CD8-positive, alpha-beta memory T cell (primary cell): Measurements from ENCODE around the gene DNAJC15. TPM values are rescaled to one million over a fixed set of nuclear protein-coding genes. Genes with fewer than 3 reads are reported as not detected.

Experiments used
- CTCF ChIA-PET: fragments of 350-600 bp; sonication (Branson Sonifier 250); formaldehyde crosslinking; loops from one replicate; lab custom pipeline; 2021; ENCODE audit warnings: antibody characterized with exemption; lab: Charles Lee
- POLR2A ChIA-PET: fragments of 350-600 bp; sonication (Branson Sonifier 250); formaldehyde crosslinking; loops from one replicate; lab custom pipeline; 2021; ENCODE audit warnings: antibody characterized with exemption; lab: Charles Lee
- DNase-seq, 5 donors: peaks; one replicate each; pipeline versions ENCODE4 v3.0.0 to v3.0.0-alpha.2; 2020 to 2022; ENCODE audit warnings: mixed read lengths in 1 of 5
- H3K27ac ChIP-seq: one replicate; pipeline ENCODE4 v1.7.0; 2013; ENCODE audit warnings: low read depth, mild to moderate bottlenecking, low read length, moderate library complexity
- H3K27me3 ChIP-seq: 2 replicates; pipeline ENCODE4 v1.7.0; 2013; ENCODE audit warnings: low read length, mild to moderate bottlenecking; ENCODE audit not compliant: insufficient read depth, poor library complexity, severe bottlenecking
- H3K36me3 ChIP-seq: 2 replicates; pipeline ENCODE4 v1.7.0; 2013; ENCODE audit warnings: mild to moderate bottlenecking, low read length, moderate library complexity; ENCODE audit not compliant: insufficient read depth
- H3K4me1 ChIP-seq: 2 replicates; pipeline ENCODE4 v1.7.0; 2013; ENCODE audit warnings: mild to moderate bottlenecking, low read length, moderate library complexity; ENCODE audit not compliant: insufficient read depth
- H3K4me3 ChIP-seq: 2 replicates; pipeline ENCODE4 v1.7.0; 2013; ENCODE audit warnings: mild to moderate bottlenecking, low read length
- H3K9me3 ChIP-seq: 2 replicates; pipeline ENCODE4 v1.7.0; 2013; ENCODE audit warnings: mild to moderate bottlenecking, low read length
- H3K27ac Mint-ChIP-seq, 8 donors: one replicate each; pipeline ENCODE4 v1.8.0; 2020 to 2021; ENCODE audit warnings: mixed read lengths in 8 of 8, mild to moderate bottlenecking in 6 of 8, inconsistent platforms in 3 of 8, moderate library complexity in 3 of 8
- H3K27me3 Mint-ChIP-seq, 2 donors: one replicate each; pipeline ENCODE4 v1.8.0; 2020 to 2021; ENCODE audit warnings: mixed read lengths in 2 of 2, mild to moderate bottlenecking in 1 of 2, moderate library complexity in 1 of 2
- H3K36me3 Mint-ChIP-seq, 3 donors: one replicate each; pipeline ENCODE4 v1.8.0; 2020 to 2021; ENCODE audit warnings: mixed read lengths in 3 of 3, inconsistent platforms in 1 of 3, mild to moderate bottlenecking in 1 of 3
- H3K4me1 Mint-ChIP-seq, 3 donors: one replicate each; pipeline ENCODE4 v1.8.0; 2020 to 2021; ENCODE audit warnings: mixed read lengths in 3 of 3, inconsistent platforms in 1 of 3, mild to moderate bottlenecking in 1 of 3
- H3K4me3 Mint-ChIP-seq, 7 donors: one replicate each; pipeline ENCODE4 v1.8.0; 2020 to 2021; ENCODE audit warnings: mixed read lengths in 7 of 7, mild to moderate bottlenecking in 6 of 7, moderate library complexity in 4 of 7, inconsistent platforms in 2 of 7
- H3K9me3 Mint-ChIP-seq, 5 donors: one replicate each; pipeline ENCODE4 v1.8.0; 2020 to 2022; ENCODE audit warnings: mixed read lengths in 5 of 5, mild to moderate bottlenecking in 3 of 5, moderate library complexity in 2 of 5, inconsistent platforms in 1 of 5
- polyA plus RNA-seq: library from polyadenylated mRNA; unstranded; fragments of 300-500 nt; fragmentation: Illumina TruSeq; gene quantifications from one replicate; pipeline ENCODE4 v1.2.3, GENCODE V29; 2021
- total RNA-seq, 2 experiments: library from RNA; stranded (reverse); gene quantifications; one replicate each; pipeline ENCODE4 v1.2.3, GENCODE V29; 2021

The DNAJC15 gene
- total and polyA plus RNA-seq, 3 experiments from 2014 or later, result 13.2 to 13.7 (median 13.6) TPM

GRCh38 chr13:43140985-43141384 lies 117.6 kb downstream of the DNAJC15 start:
- no peaks in the 10 kb centered on the region for H3K27me3 ChIP-seq
- CTCF ChIA-PET, result interaction anchor here (2.6 kb wide), 1 partner anchor 171 kb away, joined by 6 read pairs; no protein-coding TSS in a partner anchor

GRCh38 chr13:43141685-43142084 lies 118.3 kb downstream of the DNAJC15 start:
- DNase-seq, result no peak
- H3K4me1 ChIP-seq, result no peaks in the 10 kb centered on the region
- no peaks in the 10 kb centered on the region for H3K4me1 Mint-ChIP-seq
- H3K36me3 Mint-ChIP-seq, result no peaks in the 10 kb centered on the region
- no peak overlapping the region for H3K27ac Mint-ChIP-seq
- CTCF ChIA-PET, result interaction anchor here (2.6 kb wide), 1 partner anchor 172 kb away, joined by 6 read pairs; no protein-coding TSS in a partner anchor
- no peaks in the 10 kb centered on the region for H3K9me3 ChIP-seq
- no peaks in the 10 kb centered on the region for H3K27me3 ChIP-seq
- H3K4me3 ChIP-seq, result no peak overlapping the region
- H3K9me3 Mint-ChIP-seq, result no peaks in the 10 kb centered on the region
- peaks cover 0 to 11% of the 10 kb centered on the region in 2 donors for H3K27me3 Mint-ChIP-seq
- POLR2A ChIA-PET, result no interaction called here
- no peak overlapping the region for H3K27ac ChIP-seq
- H3K36me3 ChIP-seq, result no peaks in the 10 kb centered on the region
- H3K4me3 Mint-ChIP-seq, result no peak overlapping the region

More at GRCh38 chr13:43140985-43141384, 117.6 kb downstream of the DNAJC15 start:
- Histone ChIP-seq H3K27ac (no peak overlapping the region), H3K4me3 (no peak overlapping the region), H3K4me1 (no peaks in the 10 kb centered on the region), H3K36me3 (no peaks in the 10 kb centered on the region), H3K9me3 (no peaks in the 10 kb centered on the region)
- Mint-ChIP-seq H3K9me3 (no peaks in the 10 kb centered on the region), H3K36me3 (no peaks in the 10 kb centered on the region), H3K27ac (no peak overlapping the region), H3K27me3 (peaks cover 0 to 7% of the 10 kb centered on the region in 2 donors), H3K4me1 (no peaks in the 10 kb centered on the region), H3K4me3 (no peak overlapping the region)
- no peak for DNase-seq
- POLR2A ChIA-PET, result no interaction called here

- ChIA-PET POLR2A (no interaction called here), CTCF (no interaction called here)
- no peak for DNase-seq
- H3K36me3 Mint-ChIP-seq, result no peaks in the 10 kb centered on the region
- H3K4me1 Mint-ChIP-seq, result no peaks in the 10 kb centered on the region
- no peaks in the 10 kb centered on the region for H3K9me3 Mint-ChIP-seq
- H3K4me3 Mint-ChIP-seq, result no peak overlapping the region
- H3K4me1 ChIP-seq, result no peaks in the 10 kb centered on the region
- H3K9me3 ChIP-seq, result no peaks in the 10 kb centered on the region
- H3K4me3 ChIP-seq, result no peak overlapping the region
- no peak overlapping the region for H3K27ac Mint-ChIP-seq
- no peaks in the 10 kb centered on the region for H3K36me3 ChIP-seq
- no peak overlapping the region for H3K27ac ChIP-seq
- no peaks in the 10 kb centered on the region for H3K27me3 ChIP-seq
- H3K27me3 Mint-ChIP-seq, result peaks cover 3 to 11% of the 10 kb centered on the region in 2 donors
Measured at GRCh38 chr13:43143591-43143990, 120.2 kb downstream of the DNAJC15 start.

- H3K9me3 Mint-ChIP-seq, result no peaks in the 10 kb centered on the region
- DNase-seq, result no peak
- H3K9me3 ChIP-seq, result no peaks in the 10 kb centered on the region
- peaks cover 9 to 13% of the 10 kb centered on the region in 2 donors for H3K27me3 Mint-ChIP-seq
- no peak overlapping the region for H3K27ac ChIP-seq
- H3K36me3 ChIP-seq, result no peaks in the 10 kb centered on the region
- no peak overlapping the region for H3K4me3 Mint-ChIP-seq
- ChIA-PET POLR2A (no interaction called here), CTCF (interaction anchor here (1.0 kb wide), 1 partner anchor 16 kb away, joined by 3 read pairs; no protein-coding TSS in a partner anchor)
- no peaks in the 10 kb centered on the region for H3K4me1 Mint-ChIP-seq
- H3K27ac Mint-ChIP-seq, result no peak overlapping the region
- no peaks in the 10 kb centered on the region for H3K4me1 ChIP-seq
- H3K36me3 Mint-ChIP-seq, result no peaks in the 10 kb centered on the region
- H3K4me3 ChIP-seq, result no peak overlapping the region
- no peaks in the 10 kb centered on the region for H3K27me3 ChIP-seq
Measured at GRCh38 chr13:43145534-43146196, 122.3 kb downstream of the DNAJC15 start.

GRCh38 chr13:43146400-43146799 lies 123.0 kb downstream of the DNAJC15 start:
- no peaks in the 10 kb centered on the region for H3K9me3 Mint-ChIP-seq
- CTCF ChIA-PET, result interaction anchor here (1.0 kb wide), 1 partner anchor 17 kb away, joined by 3 read pairs; no protein-coding TSS in a partner anchor
- Histone ChIP-seq H3K36me3 (no peaks in the 10 kb centered on the region), H3K9me3 (no peaks in the 10 kb centered on the region), H3K27me3 (no peaks in the 10 kb centered on the region), H3K4me3 (no peak overlapping the region), H3K27ac (no peak overlapping the region), H3K4me1 (no peaks in the 10 kb centered on the region)
- no peaks in the 10 kb centered on the region for H3K4me1 Mint-ChIP-seq
- POLR2A ChIA-PET, result no interaction called here
- no peaks in the 10 kb centered on the region for H3K36me3 Mint-ChIP-seq
- DNase-seq, result no peak
- H3K27ac Mint-ChIP-seq, result no peak overlapping the region
- H3K27me3 Mint-ChIP-seq, result peaks cover 9 to 13% of the 10 kb centered on the region in 2 donors
- no peak overlapping the region for H3K4me3 Mint-ChIP-seq

- POLR2A ChIA-PET, result no interaction called here
- Histone ChIP-seq H3K36me3 (no peaks in the 10 kb centered on the region), H3K27me3 (no peaks in the 10 kb centered on the region), H3K9me3 (no peaks in the 10 kb centered on the region), H3K4me3 (no peak overlapping the region), H3K27ac (no peak overlapping the region), H3K4me1 (no peaks in the 10 kb centered on the region)
- H3K4me1 Mint-ChIP-seq, result no peaks in the 10 kb centered on the region
- H3K9me3 Mint-ChIP-seq, result no peaks in the 10 kb centered on the region
- H3K4me3 Mint-ChIP-seq, result no peak overlapping the region
- no peaks in the 10 kb centered on the region for H3K36me3 Mint-ChIP-seq
- DNase-seq, result no peak
- H3K27ac Mint-ChIP-seq, result no peak overlapping the region
- H3K27me3 Mint-ChIP-seq, result peaks cover 9 to 12% of the 10 kb centered on the region in 2 donors
- CTCF ChIA-PET, result no interaction called here
Measured at GRCh38 chr13:43150369-43151207, 127.2 kb downstream of the DNAJC15 start.

GRCh38 chr13:43153436-43154090 lies 130.2 kb downstream of the DNAJC15 start:
- Mint-ChIP-seq H3K4me1 (no peaks in the 10 kb centered on the region), H3K9me3 (no peaks in the 10 kb centered on the region), H3K4me3 (no peak overlapping the region), H3K36me3 (no peaks in the 10 kb centered on the region), H3K27ac (no peak overlapping the region), H3K27me3 (peaks cover 2 to 9% of the 10 kb centered on the region in 2 donors)
- no peaks in the 10 kb centered on the region for H3K4me1 ChIP-seq
- no peak for DNase-seq
- no peak overlapping the region for H3K27ac ChIP-seq
- H3K36me3 ChIP-seq, result no peaks in the 10 kb centered on the region
- ChIA-PET CTCF (no interaction called here), POLR2A (no interaction called here)
- H3K4me3 ChIP-seq, result no peak overlapping the region
- H3K9me3 ChIP-seq, result no peaks in the 10 kb centered on the region
- no peaks in the 10 kb centered on the region for H3K27me3 ChIP-seq
